GM19452 (cell line): Measurements from ENCODE around the gene PHF21A.
"Not testable (repeated sequence)": the region's sequence is repeated elsewhere in the genome, so short reads cannot be mapped to it uniquely, and the experiment has no call there.

Source experiments
- ATAC-seq: cut with Tn5 transposase; IDR thresholded peaks from one replicate; pipeline ENCODE4 v1.9.1; 2021; ENCODE audit not compliant: unreplicated experiment

Gene PHF21A

DNA sequence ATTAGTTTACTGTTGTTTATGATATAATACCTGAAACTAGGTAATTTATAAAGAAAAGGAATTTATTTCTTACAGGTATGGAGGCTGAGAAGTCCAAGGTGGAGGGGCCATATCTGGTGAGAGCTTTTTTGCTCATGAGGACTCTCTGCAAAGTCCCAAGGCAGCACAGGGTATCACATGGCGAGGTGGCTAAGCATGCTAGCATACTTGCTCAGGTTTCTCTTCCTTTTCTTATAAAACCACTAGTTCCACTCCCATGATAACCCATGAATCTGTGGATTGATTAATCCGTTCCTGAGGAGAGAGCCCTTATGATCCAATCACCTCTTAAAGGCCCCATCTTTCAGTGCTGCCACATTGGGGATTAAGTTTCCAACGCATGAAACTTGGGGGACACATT, 82.7 kb downstream of the PHF21A start:
- ATAC-seq, result no peak

GRCh38 chr11:46036969-46037368, 84.3 kb downstream of the PHF21A start:
- ATAC-seq, result no peak

GRCh38 chr11:46036009-46036408, 85.2 kb downstream of the PHF21A start:
- ATAC-seq, result no peak

DNA sequence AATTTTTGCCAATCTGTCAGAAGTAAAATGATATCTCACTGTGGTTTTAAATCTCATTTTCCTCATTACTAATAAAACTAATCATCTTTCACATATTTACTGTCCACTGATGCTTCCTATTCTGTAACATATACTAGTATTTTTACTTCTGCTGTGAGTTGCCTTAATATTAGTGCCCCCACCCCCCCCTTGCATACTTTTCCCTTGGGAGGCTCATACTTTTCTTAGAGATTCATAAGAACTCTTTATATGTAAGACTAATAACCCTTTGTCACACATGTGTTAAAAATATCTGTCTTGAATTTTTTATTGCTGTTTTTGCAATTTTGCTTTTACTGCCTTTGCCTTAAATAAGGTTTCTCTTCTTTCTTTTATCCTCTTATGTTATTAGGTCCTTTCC, 87.2 kb downstream of the PHF21A start:
- ATAC-seq, result no peak

GRCh38 chr11:46026606-46027293, 94.5 kb downstream of the PHF21A start:
- ATAC-seq, result no peak

- ATAC-seq, result no peak
Measured at GRCh38 chr11:46020084-46020599, 101.1 kb downstream of the PHF21A start.

DNA sequence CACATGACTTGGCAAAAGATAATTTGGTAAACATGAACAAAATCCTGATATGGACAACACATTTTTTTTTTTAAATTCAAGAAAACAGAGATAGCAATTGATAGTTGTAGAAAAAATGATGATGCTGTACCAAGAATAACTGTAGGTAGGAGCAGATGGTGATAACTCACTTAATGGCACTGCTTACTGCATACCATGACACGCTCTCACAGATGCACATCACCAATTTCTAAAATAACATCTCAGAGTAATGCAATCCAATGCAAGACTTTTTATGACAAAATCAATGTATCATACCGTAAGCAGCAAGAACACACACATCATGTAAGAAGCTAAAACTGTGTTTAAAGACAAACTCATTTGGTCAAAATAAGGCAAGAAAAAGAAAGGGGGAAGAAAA, 102.6 kb downstream of the PHF21A start:
- no peak for ATAC-seq

GRCh38 chr11:46017341-46017740, 103.9 kb downstream of the PHF21A start:
- no peak for ATAC-seq

GRCh38 chr11:46015941-46016340, 105.3 kb downstream of the PHF21A start:
- ATAC-seq, result no peak

DNA sequence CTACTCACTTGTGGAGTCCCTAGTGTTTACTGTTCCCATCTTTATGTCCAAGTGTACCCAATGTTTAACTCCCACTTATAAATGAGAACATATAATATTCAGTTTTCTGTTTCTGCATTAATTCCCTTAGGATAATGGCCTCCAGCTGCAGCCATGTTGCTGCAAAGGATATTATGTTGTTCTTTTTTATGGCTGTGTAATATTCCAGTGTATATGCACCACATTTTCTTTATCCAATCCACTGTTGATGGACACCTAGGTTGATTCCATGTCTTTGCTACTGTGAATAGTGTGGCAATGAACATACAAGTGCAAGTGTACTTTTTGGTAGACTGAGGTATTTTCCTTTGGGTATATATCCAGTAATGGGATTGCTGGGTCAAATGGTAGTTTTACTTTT, 107.1 kb downstream of the PHF21A start:
- not testable (repeated sequence) for ATAC-seq

DNA sequence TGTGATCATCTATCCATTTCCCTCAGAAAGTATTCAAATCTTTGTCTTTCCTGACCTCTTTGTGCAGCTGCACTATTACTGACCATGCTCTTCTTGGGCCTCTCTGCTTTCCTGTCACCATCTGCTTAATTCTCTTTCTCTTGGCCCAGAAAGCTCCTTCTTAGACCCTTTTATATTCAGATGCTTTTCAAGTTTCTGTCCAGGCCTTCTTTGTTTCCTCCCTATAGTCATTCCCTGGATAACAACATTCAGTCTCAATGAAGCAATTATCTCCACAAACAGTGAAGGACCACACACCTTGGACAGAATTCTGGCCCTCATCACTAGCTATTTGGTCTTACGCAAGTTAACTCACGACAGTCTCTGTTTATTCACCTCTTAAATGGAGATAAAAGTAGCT, 109.1 kb downstream of the PHF21A start:
- ATAC-seq, result no peak

DNA sequence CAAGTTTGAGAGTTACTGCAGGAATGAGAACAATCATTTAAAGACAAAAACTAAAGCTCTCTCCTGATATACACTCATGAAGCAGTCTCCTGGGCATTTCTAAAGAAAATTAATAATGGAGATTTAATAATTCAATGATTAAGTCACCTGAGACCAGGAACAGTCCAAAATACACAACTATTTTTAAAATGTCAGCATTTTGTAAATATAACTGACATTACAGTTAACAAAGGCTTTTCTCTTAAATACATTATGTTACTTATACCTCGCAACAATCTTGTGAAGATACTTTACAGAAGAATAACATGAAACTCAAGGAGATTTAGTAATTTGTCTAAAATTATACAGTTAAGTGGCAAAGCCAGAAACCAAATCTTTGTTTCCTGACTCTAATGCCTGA, 111.2 kb downstream of the PHF21A start:
- ATAC-seq, result no peak

GRCh38 chr11:46009647-46010046, 111.6 kb downstream of the PHF21A start:
- ATAC-seq, result no peak

DNA sequence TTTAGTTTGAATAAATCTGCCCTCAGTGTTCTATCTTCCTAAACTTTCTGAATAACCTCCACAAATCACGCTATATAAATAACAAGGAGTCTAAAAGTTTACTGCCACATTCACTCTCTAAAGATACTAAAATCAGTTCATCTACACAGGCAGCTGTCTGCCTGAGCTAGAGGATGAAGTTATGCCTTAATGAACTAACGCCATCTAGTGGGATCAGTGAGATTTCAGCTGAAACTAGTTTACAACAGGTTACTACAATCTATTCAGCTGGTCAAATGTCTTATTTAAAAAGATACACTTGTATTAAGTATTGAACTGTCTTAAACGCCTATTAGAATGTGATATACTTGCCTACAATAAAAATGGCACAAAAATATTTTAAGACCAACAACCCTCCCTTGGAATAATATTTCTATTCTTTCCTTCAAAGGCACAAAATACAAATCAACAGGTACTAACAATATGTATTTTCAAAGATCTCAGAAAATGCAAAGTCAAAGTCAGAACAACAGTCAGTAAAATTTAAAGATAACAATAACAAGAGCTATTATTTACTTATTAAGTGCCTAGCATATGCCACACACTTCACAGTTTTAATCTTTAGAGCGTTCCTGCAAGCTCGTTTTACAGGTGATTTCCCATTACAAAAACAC, 114.7 kb downstream of the PHF21A start:
- ATAC-seq, result peak; percentile 63

GRCh38 chr11:46003572-46003971, 117.7 kb downstream of the PHF21A start:
- no peak for ATAC-seq

- no peak for ATAC-seq
Measured at GRCh38 chr11:46002189-46002588, 119.1 kb downstream of the PHF21A start.

- no peak for ATAC-seq
Measured at GRCh38 chr11:46001448-46001914, 119.8 kb downstream of the PHF21A start.

- no peak for ATAC-seq
Measured at GRCh38 chr11:45997599-45997998, 123.7 kb downstream of the PHF21A start.

DNA sequence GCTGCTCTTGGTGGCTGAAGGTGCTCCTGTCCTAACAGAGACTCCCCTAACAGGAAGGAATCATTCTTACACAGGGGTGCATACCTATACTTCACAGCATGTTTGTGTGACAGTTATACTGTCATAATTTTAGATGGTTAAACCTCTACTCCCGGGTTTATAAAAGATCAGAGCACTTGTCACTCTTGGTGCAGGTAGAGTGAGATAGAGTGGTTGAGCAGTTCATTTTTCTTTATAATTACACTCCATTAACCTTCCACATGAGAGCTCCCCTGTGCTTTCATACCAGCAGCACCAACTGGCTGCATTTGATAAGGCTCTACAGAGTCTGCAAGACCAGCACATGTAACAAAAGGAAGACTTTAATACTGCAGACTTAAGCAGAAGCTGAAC, 125.9 kb downstream of the PHF21A start:
- ATAC-seq, result no peak

DNA sequence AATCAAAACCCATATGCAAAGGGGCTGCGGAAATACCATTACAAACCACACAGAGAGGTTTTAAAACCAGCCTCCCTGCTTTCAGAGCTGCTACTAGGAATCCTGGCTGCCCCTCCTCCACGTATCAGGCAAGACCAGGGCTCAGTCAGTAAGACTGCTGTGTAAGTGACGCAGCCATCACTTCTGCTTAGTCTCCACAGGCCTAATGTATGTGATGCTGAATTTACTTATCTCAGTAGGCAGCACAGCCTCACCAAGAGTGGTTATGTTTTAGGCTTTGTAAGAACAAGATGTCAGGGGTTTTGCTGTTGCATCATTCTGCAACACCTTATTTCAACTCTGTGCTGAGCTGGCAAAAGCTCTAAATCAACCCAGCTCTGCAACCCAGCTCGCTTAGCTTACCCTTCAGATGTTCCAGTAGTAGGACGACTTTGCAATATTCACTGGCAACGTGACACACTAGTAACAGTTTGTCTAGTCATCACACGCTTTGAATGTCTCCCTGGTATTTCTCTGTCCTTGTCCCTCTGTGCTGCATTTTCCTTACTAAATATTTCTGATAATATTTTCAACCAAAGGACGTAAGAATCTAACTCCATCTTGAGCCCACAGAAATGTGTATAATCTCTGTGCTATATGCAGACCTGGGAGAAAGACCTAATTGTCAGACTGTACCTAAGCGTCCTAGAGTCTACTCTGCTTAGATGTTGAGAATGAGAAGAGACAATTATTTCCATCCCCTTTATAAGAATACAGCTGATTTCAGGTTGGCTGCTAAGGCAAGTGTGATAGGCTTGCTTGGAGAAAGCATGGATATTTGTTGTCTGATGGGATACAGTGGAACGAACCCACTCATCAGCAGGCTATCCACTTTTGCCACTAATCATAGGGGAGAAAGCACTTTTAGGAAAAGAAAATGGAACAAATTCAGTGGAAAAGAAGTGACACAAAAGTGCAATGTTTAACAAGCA, 126.6 kb downstream of the PHF21A start:
- no peak for ATAC-seq

GRCh38 chr11:45993531-45994001, 127.7 kb downstream of the PHF21A start:
- ATAC-seq, result no peak
